Right atrium auricular region (tissue), 2 donors: ENCODE data around the gene ROBO2. TPM values are rescaled to one million over a fixed set of nuclear protein-coding genes. Genes with fewer than 3 reads are reported as not detected.

Source experiments
- DNase-seq: peaks from one replicate; pipeline ENCODE4 v3.0.0-alpha.2; 2019; ENCODE audit warnings: low spot score
- H3K27ac ChIP-seq, 2 donors: fragments of 200-600 bp; sonication (generic); 1 replicate in 1 of 2; 2 replicates in 1 of 2; pipeline ENCODE4 v1.5.1; 2016 to 2019
- H3K27me3 ChIP-seq, 2 donors: fragments of 200-600 bp; sonication (generic); one replicate each; pipeline versions ENCODE4 v1.5.1 to v1.6.0; 2017 to 2019
- H3K36me3 ChIP-seq: fragments of 200-600 bp; sonication (generic); one replicate; pipeline ENCODE4 v1.5.1; 2016
- H3K4me1 ChIP-seq, 2 donors: fragments of 200-600 bp; sonication (generic); one replicate each; pipeline versions ENCODE4 v1.5.1 to v1.6.0; 2017 to 2019
- H3K4me3 ChIP-seq, 2 donors: fragments of 200-600 bp; sonication (generic); 1 replicate in 1 of 2; 2 replicates in 1 of 2; pipeline ENCODE4 v1.5.1; 2017 to 2019; ENCODE audit warnings: mild to moderate bottlenecking in 1 of 2, moderate library complexity in 1 of 2
- H3K9me3 ChIP-seq, 2 donors: fragments of 200-600 bp; sonication (generic); one replicate each; pipeline ENCODE4 v1.5.1; 2019
- CTCF ChIP-seq, 2 donors: fragments of 200-600 bp; sonication (generic); IDR thresholded peaks; one replicate each; pipeline ENCODE4 v1.5.1; 2019; ENCODE audit warnings: antibody characterized with exemption in 2 of 2
- total RNA-seq, 2 donors: library from RNA; depleted of rRNA; stranded (reverse); fragments of >200 nt; gene quantifications; one replicate each; pipeline ENCODE4 v1.1.0, GENCODE V29; 2016

ROBO2 gene
- total RNA-seq, 2 donors from 2014 or later, result 2.5 TPM; not detected in 1

- Histone ChIP-seq H3K4me1 (no peaks in the 10 kb centered on the region), H3K9me3 (no peaks in the 10 kb centered on the region), H3K27ac (no peak overlapping the region), H3K27me3 (no peaks in the 10 kb centered on the region), H3K4me3 (no peak overlapping the region), H3K36me3 (no peaks in the 10 kb centered on the region)
- no peak for TF ChIP-seq CTCF (IDR thresholded peaks at IDR 0.05)
- no peak for DNase-seq
These were observed 452.1 kb downstream of the ROBO2 start for GRCh38 chr3:77491961-77492360.

- DNase-seq, result no peak
- Histone ChIP-seq H3K27me3 (no peaks in the 10 kb centered on the region), H3K36me3 (no peaks in the 10 kb centered on the region), H3K4me1 (no peaks in the 10 kb centered on the region), H3K4me3 (no peak overlapping the region), H3K27ac (no peak overlapping the region), H3K9me3 (no peaks in the 10 kb centered on the region)
- no peak for TF ChIP-seq CTCF (IDR thresholded peaks at IDR 0.05)
These were observed 460.8 kb downstream of the ROBO2 start for GRCh38 chr3:77500721-77501120.

- no peaks in the 10 kb centered on the region for H3K36me3 ChIP-seq
- no peak for TF ChIP-seq CTCF (IDR thresholded peaks at IDR 0.05)
- H3K4me1 ChIP-seq, result no peaks in the 10 kb centered on the region
- H3K27ac ChIP-seq, result no peak overlapping the region
- no peak overlapping the region for H3K4me3 ChIP-seq
- H3K9me3 ChIP-seq, result no peaks in the 10 kb centered on the region
- H3K27me3 ChIP-seq, result no peaks in the 10 kb centered on the region
- no peak for DNase-seq
These were observed 466.5 kb downstream of the ROBO2 start for GRCh38 chr3:77506384-77506783.

- Histone ChIP-seq H3K4me3 (no peak overlapping the region), H3K27me3 (no peaks in the 10 kb centered on the region), H3K9me3 (no peaks in the 10 kb centered on the region), H3K4me1 (no peaks in the 10 kb centered on the region), H3K27ac (no peak overlapping the region), H3K36me3 (no peaks in the 10 kb centered on the region)
- no peak for DNase-seq
- no peak for TF ChIP-seq CTCF (IDR thresholded peaks at IDR 0.05)
These were observed 473.6 kb downstream of the ROBO2 start for GRCh38 chr3:77513542-77513941.

- Histone ChIP-seq H3K27me3 (no peaks in the 10 kb centered on the region), H3K9me3 (no peaks in the 10 kb centered on the region), H3K4me1 (no peaks in the 10 kb centered on the region), H3K4me3 (no peak overlapping the region), H3K36me3 (no peaks in the 10 kb centered on the region), H3K27ac (no peak overlapping the region)
- no peak for TF ChIP-seq CTCF (IDR thresholded peaks at IDR 0.05)
- no peak for DNase-seq
These were observed 474.9 kb downstream of the ROBO2 start for GRCh38 chr3:77514766-77515165.

GRCh38 chr3:77524463-77524862 lies 484.6 kb downstream of the ROBO2 start:
- no peak for TF ChIP-seq CTCF (IDR thresholded peaks at IDR 0.05)
- no peak for DNase-seq

More at GRCh38 chr3:77524463-77524862, 484.6 kb downstream of the ROBO2 start:
- no peaks in the 10 kb centered on the region for H3K36me3 ChIP-seq
- H3K9me3 ChIP-seq, result no peaks in the 10 kb centered on the region
- no peaks in the 10 kb centered on the region for H3K27me3 ChIP-seq
- H3K4me3 ChIP-seq, result no peak overlapping the region
- H3K4me1 ChIP-seq, result no peaks in the 10 kb centered on the region
- no peak overlapping the region for H3K27ac ChIP-seq
